Mesothelial cell of epicardium (in vitro differentiated cells): ENCODE measurements around the gene FBXO31. TPM values are rescaled to one million over a fixed set of nuclear protein-coding genes. Genes with fewer than 3 reads are reported as not detected.
"Not testable (repeated sequence)": the region's sequence is repeated elsewhere in the genome, so short reads cannot be mapped to it uniquely, and the experiment has no call there.

Experiments
- DNase-seq, 2 experiments: peaks; one replicate each; pipeline ENCODE4 v3.0.0; 2021; ENCODE audit warnings: low spot score in 2 of 2; ENCODE audit not compliant: unreplicated experiment in 2 of 2
- H3K27ac Mint-ChIP-seq: 2 replicates; pipeline ENCODE4 v1.8.0; 2021; ENCODE audit warnings: mixed read lengths
- H3K27me3 Mint-ChIP-seq: 2 replicates; pipeline ENCODE4 v1.8.0; 2021; ENCODE audit warnings: low read depth, mixed read lengths
- H3K36me3 Mint-ChIP-seq: 2 replicates; pipeline ENCODE4 v1.8.0; 2021; ENCODE audit warnings: mixed read lengths
- H3K4me1 Mint-ChIP-seq: 2 replicates; pipeline ENCODE4 v1.8.0; 2021; ENCODE audit warnings: mixed read lengths
- H3K4me3 Mint-ChIP-seq: 2 replicates; pipeline ENCODE4 v1.8.0; 2021; ENCODE audit warnings: mild to moderate bottlenecking, moderate library complexity, mixed read lengths
- H3K9me3 Mint-ChIP-seq: 2 replicates; pipeline ENCODE4 v1.8.0; 2021; ENCODE audit warnings: mixed read lengths
- CTCF ChIP-seq: fragments of 200-600 bp; sonication (generic); IDR thresholded peaks from one replicate; pipeline ENCODE4 v1.5.0; 2021; ENCODE audit warnings: antibody characterized with exemption; ENCODE audit not compliant: unreplicated experiment
- total RNA-seq: library from RNA; stranded (reverse); gene quantifications from 3 replicates; pipeline ENCODE4 v1.2.1, GENCODE V29; 2021

FBXO31 gene
- total RNA-seq, 1 donor from 2014 or later = 38.1 TPM

DNA sequence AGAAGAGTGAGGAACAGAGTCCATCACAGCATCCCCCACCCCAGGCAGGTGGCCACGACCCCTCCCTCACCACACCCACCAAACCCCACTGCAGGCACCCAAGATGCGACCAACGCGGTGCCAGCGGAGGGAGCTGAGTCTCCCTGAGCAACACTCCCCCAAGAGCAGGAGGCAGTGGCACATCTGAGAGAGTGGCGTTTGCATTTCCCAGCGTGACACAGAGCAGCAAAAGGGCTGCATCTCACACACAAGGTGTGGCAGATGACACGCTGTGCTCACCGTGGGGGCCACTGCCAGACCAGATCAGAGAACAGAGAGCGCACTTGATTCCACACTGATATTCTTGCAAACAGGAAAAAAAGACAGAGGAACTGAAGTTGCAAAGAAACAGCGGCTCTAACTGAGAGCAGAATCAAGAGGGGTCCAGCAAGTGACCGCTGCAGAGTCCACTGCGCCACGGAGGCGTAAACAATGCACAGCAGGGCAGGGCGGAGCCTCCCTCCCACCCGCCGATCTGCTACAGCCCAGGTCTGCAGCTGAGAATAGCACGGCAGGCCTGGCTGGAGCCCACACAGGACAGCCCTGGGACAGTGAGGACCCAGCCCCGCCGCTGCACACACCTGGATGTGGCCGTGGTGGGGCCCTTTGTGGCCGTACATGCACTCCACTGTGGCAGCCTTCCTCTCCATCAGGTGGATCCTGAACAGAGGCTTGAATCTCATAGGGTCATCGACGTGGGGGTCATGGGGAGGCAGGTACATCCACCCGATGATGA is 40.4 kb downstream of the FBXO31 start:
- Mint-ChIP-seq H3K9me3 (no peaks in the 10 kb centered on the region), H3K27ac (no peak overlapping the region), H3K4me3 (no peak overlapping the region), H3K4me1 (no peaks in the 10 kb centered on the region), H3K36me3 (peaks cover 28% of the 10 kb centered on the region), H3K27me3 (no peaks in the 10 kb centered on the region)
- TF ChIP-seq CTCF = no peak
- no peak for DNase-seq

- DNase-seq = no peak
- Mint-ChIP-seq H3K27ac (no peak overlapping the region), H3K27me3 (no peaks in the 10 kb centered on the region), H3K36me3 (peaks cover 30% of the 10 kb centered on the region), H3K4me1 (no peaks in the 10 kb centered on the region), H3K9me3 (no peaks in the 10 kb centered on the region), H3K4me3 (no peak overlapping the region)
- no peak for TF ChIP-seq CTCF
Observed at GRCh38 chr16:87342504-87342903, 41.1 kb downstream of the FBXO31 start.

DNA sequence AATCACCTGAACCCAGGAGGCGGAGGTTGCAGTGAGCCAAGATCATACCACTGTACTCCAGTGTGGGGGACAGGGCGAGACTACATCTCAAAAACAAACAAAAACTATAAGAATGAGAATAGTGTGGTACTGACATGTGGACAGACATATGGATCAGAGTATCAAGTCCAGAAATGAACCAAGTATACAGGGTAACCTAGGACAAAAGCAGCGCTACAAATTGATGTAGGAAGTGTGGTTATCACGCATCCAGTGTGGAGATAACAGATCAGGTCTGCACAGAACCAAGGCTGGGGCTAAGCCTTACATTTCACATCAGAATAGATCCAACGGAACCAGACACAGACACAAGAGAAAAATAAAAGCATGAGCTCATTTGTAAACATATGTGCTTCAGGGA is 43.4 kb downstream of the FBXO31 start:
- TF ChIP-seq CTCF = no peak

DNA sequence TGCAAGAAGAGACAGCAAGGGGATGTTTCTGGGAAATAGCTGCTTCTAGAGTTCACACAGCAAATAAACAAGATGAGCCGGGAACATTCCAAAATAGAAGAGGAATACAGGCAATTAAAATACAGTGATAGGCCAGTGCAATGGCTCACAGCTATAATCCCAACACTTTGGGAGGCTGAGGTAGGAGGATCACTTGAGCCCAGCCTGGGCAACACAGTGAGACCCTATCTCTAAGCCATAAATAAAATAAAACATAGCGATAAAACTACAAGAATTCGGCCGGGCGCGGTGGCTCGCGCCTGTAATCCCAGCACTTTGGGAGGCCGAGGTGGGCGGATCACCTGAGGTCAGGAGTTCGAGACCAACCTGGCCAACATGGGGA is 43.9 kb downstream of the FBXO31 start:
- H3K4me1 Mint-ChIP-seq, DNase-seq, H3K27me3 Mint-ChIP-seq, H3K27ac Mint-ChIP-seq, H3K4me3 Mint-ChIP-seq, H3K9me3 Mint-ChIP-seq: not testable (repeated sequence)
- peaks cover 29% of the 10 kb centered on the region for H3K36me3 Mint-ChIP-seq

More for the DNA sequence above, 43.4 kb downstream of the FBXO31 start:
- H3K4me3 Mint-ChIP-seq = no peak overlapping the region
- peaks cover 29% of the 10 kb centered on the region for H3K36me3 Mint-ChIP-seq
- H3K27me3 Mint-ChIP-seq = no peaks in the 10 kb centered on the region
- DNase-seq = no peak
- H3K9me3 Mint-ChIP-seq = no peaks in the 10 kb centered on the region
- H3K27ac Mint-ChIP-seq = no peak overlapping the region
- H3K4me1 Mint-ChIP-seq = no peaks in the 10 kb centered on the region

GRCh38 chr16:87339086-87339723 is 44.4 kb downstream of the FBXO31 start:
- Mint-ChIP-seq H3K36me3 (peaks cover 31% of the 10 kb centered on the region), H3K4me1 (no peaks in the 10 kb centered on the region), H3K9me3 (no peaks in the 10 kb centered on the region), H3K27me3 (no peaks in the 10 kb centered on the region), H3K4me3 (no peak overlapping the region), H3K27ac (no peak overlapping the region)
- TF ChIP-seq CTCF = no peak
- DNase-seq = no peak

GRCh38 chr16:87338155-87338765 is 45.3 kb downstream of the FBXO31 start:
- Mint-ChIP-seq H3K27me3 (no peaks in the 10 kb centered on the region), H3K36me3 (peaks cover 33% of the 10 kb centered on the region), H3K4me3 (no peak overlapping the region), H3K27ac (no peak overlapping the region), H3K4me1 (no peaks in the 10 kb centered on the region), H3K9me3 (no peaks in the 10 kb centered on the region)
- DNase-seq = no peak
- TF ChIP-seq CTCF = no peak
